ENCODE measurements around the gene TASOR2. TPM values are rescaled to one million over a fixed set of nuclear protein-coding genes. Genes with fewer than 3 reads are reported as not detected.

Gene TASOR2
- total and polyA plus RNA-seq, 2 experiments from 2014 or later = 17.8 to 37.8 TPM

GRCh38 chr10:5669604-5670003 is 15.0 kb upstream of the TASOR2 start:
- no peak overlapping the region for H3K4me3 ChIP-seq
- H3K36me3 ChIP-seq = no peaks in the 10 kb centered on the region
- TF ChIP-seq CTCF (IDR thresholded peaks at IDR 0.05; ENCODE audit: low read depth, low read length) = no peak
- peaks cover 6% of the 10 kb centered on the region for H3K27me3 ChIP-seq
- no peaks in the 10 kb centered on the region for H3K9me3 ChIP-seq (ENCODE audit: low read depth)
- H3K4me1 ChIP-seq (ENCODE audit: low read depth) = peaks cover 5% of the 10 kb centered on the region
- no peak for DNase-seq (ENCODE audit: low read depth in 1 of 2, low spot score in 1 of 2)
- H3K27ac ChIP-seq = no peak overlapping the region

GRCh38 chr10:5670662-5671375 is 13.8 kb upstream of the TASOR2 start:
- Histone ChIP-seq H3K9me3 (ENCODE audit: low read depth) (no peaks in the 10 kb centered on the region), H3K4me1 (ENCODE audit: low read depth) (no peaks in the 10 kb centered on the region), H3K4me3 (no peak overlapping the region), H3K27ac (no peak overlapping the region), H3K36me3 (no peaks in the 10 kb centered on the region), H3K27me3 (peaks cover 6% of the 10 kb centered on the region)
- no peak for DNase-seq (ENCODE audit: low read depth in 1 of 2, low spot score in 1 of 2)
- no peak for TF ChIP-seq CTCF (IDR thresholded peaks at IDR 0.05; ENCODE audit: low read depth, low read length)

GRCh38 chr10:5678397-5679036 is 6.1 kb upstream of the TASOR2 start:
- Histone ChIP-seq H3K36me3 (no peaks in the 10 kb centered on the region), H3K4me1 (ENCODE audit: low read depth) (no peaks in the 10 kb centered on the region), H3K4me3 (no peak overlapping the region), H3K9me3 (ENCODE audit: low read depth) (no peaks in the 10 kb centered on the region), H3K27me3 (peaks cover 15% of the 10 kb centered on the region), H3K27ac (no peak overlapping the region)
- no peak for TF ChIP-seq CTCF (IDR thresholded peaks at IDR 0.05; ENCODE audit: low read depth, low read length)
- no peak for DNase-seq (ENCODE audit: low read depth in 1 of 2, low spot score in 1 of 2)

GRCh38 chr10:5679037-5679435 is 5.6 kb upstream of the TASOR2 start:
- H3K27ac ChIP-seq = no peak overlapping the region
- no peak for DNase-seq (ENCODE audit: low read depth in 1 of 2, low spot score in 1 of 2)
- H3K4me3 ChIP-seq = no peak overlapping the region
- peaks cover 15% of the 10 kb centered on the region for H3K27me3 ChIP-seq
- H3K36me3 ChIP-seq = no peaks in the 10 kb centered on the region
- no peaks in the 10 kb centered on the region for H3K9me3 ChIP-seq (ENCODE audit: low read depth)
- H3K4me1 ChIP-seq (ENCODE audit: low read depth) = no peaks in the 10 kb centered on the region
- no peak for TF ChIP-seq CTCF (IDR thresholded peaks at IDR 0.05; ENCODE audit: low read depth, low read length)

- Histone ChIP-seq H3K9me3 (ENCODE audit: low read depth) (no peaks in the 10 kb centered on the region), H3K4me1 (ENCODE audit: low read depth) (no peaks in the 10 kb centered on the region), H3K36me3 (no peaks in the 10 kb centered on the region), H3K27ac (no peak overlapping the region), H3K4me3 (no peak overlapping the region), H3K27me3 (peaks cover 15% of the 10 kb centered on the region)
- DNase-seq (ENCODE audit: low read depth in 1 of 2, low spot score in 1 of 2) = no peak
- TF ChIP-seq CTCF (IDR thresholded peaks at IDR 0.05; ENCODE audit: low read depth, low read length) = peak; percentile 13
These were observed 5.0 kb upstream of the TASOR2 start for GRCh38 chr10:5679606-5680005.
